HCT116 (cell line): Measurements from ENCODE around the gene CLEC16A. TPM values are rescaled to one million over a fixed set of nuclear protein-coding genes. Genes with fewer than 3 reads are reported as not detected.

Experiments used
- ATAC-seq: fragments of 200-7000 bp; cut with Tn5 transposase; 2 replicates; pipeline ENCODE4 v1.9.1; 2020; ENCODE audit warnings: mild to moderate bottlenecking, moderate library complexity
- BruUV-seq: library from RNA; stranded (reverse); fragments of 400-500 nt; replicated peaks from 2 replicates; lab custom pipeline; 2021; lab: Mats Ljungman, UMichigan
- CTCF ChIA-PET: fragments of 300-600 bp; sonication (Branson Sonifier 250); formaldehyde crosslinking; loops from one replicate; lab custom pipeline; 2021; ENCODE audit warnings: antibody characterized with exemption; lab: Charles Lee
- POLR2A ChIA-PET: fragments of 300-600, 350-600 bp; sonication (Branson Sonifier 250); formaldehyde crosslinking; loops from one replicate; lab custom pipeline; 2021; ENCODE audit warnings: antibody characterized with exemption; lab: Charles Lee
- RAD21 ChIA-PET, 2 experiments: fragments of 300-600 bp; sonication (Branson Sonifier 250); formaldehyde crosslinking; loops; one replicate each; lab custom pipeline; 2023; ENCODE audit warnings: low total read pairs in 2 of 2; ENCODE audit not compliant: uncharacterized antibody in 2 of 2, unreplicated experiment in 2 of 2, low non-redundant PET in 1 of 2; lab: Charles Lee
- DNase-seq: peaks from one replicate; pipeline ENCODE4 v3.0.0-alpha.2; 2010; ENCODE audit warnings: low read depth, low spot score
- H2AFZ ChIP-seq: fragments of 200-600 bp; shearing (Covaris generic), sonication (generic); 2 replicates; pipeline ENCODE4 v1.6.1; 2017; ENCODE audit warnings: low read depth, mixed run types, mixed read lengths, antibody characterized with exemption, low read length; ENCODE audit not compliant: poor library complexity, severe bottlenecking
- H3K27ac ChIP-seq: 2 replicates; pipeline ENCODE4 v1.5.1; 2012; ENCODE audit warnings: low read depth, low read length
- H3K27me3 ChIP-seq: fragments of 200-600 bp; sonication (generic); 2 replicates; pipeline ENCODE4 v1.6.1; 2016; ENCODE audit warnings: mixed run types, low read length, mixed read lengths; ENCODE audit not compliant: insufficient read depth
- H3K36me3 ChIP-seq, 2 experiments: fragments of 200-500 bp in 1 of 2; fragments of 200-600 bp in 1 of 2; sonication (Bioruptor generic) in 1 of 2; sonication (generic) in 1 of 2; 2 replicates each; pipeline versions ENCODE4 v1.5.1 to v1.6.1; 2014 to 2016; ENCODE audit warnings: low read length in 2 of 2, inconsistent platforms in 1 of 2, mixed read lengths in 1 of 2, mixed run types in 1 of 2; ENCODE audit not compliant: insufficient read depth in 2 of 2, control insufficient read depth in 1 of 2
- H3K4me1 ChIP-seq, 2 experiments: fragments of 200-600 bp in 1 of 2; sonication (generic) in 1 of 2; 2 replicates each; pipeline versions ENCODE4 v1.5.1 to v1.6.1; 2012 to 2017; ENCODE audit warnings: low read length in 2 of 2, inconsistent platforms in 1 of 2, mild to moderate bottlenecking in 1 of 2, mixed read lengths in 1 of 2, mixed run types in 1 of 2, moderate library complexity in 1 of 2; ENCODE audit not compliant: insufficient read depth in 2 of 2, control insufficient read depth in 1 of 2
- H3K4me2 ChIP-seq: fragments of 200-600 bp; sonication (generic); 2 replicates; pipeline ENCODE4 v1.6.1; 2017; ENCODE audit warnings: mixed run types, low read length, mixed read lengths
- H3K4me3 ChIP-seq, 2 experiments: fragments of 200-600 bp in 1 of 2; sonication (generic) in 1 of 2; replicated peaks in 1 of 2; 2 replicates each; pipeline ENCODE4 v1.5.1; 2011 to 2016; ENCODE audit warnings: low read length in 2 of 2, control low read depth in 1 of 2, low read depth in 1 of 2, mild to moderate bottlenecking in 1 of 2, mixed read lengths in 1 of 2, mixed run types in 1 of 2
- H3K79me2 ChIP-seq: fragments of 200-600 bp; sonication (generic); 2 replicates; pipeline ENCODE4 v1.6.1; 2017; ENCODE audit warnings: mild to moderate bottlenecking, mixed run types, low read length, moderate library complexity, mixed read lengths; ENCODE audit not compliant: insufficient read depth
- H3K9ac ChIP-seq: fragments of 200-600 bp; sonication (generic); 2 replicates; pipeline ENCODE4 v1.6.1; 2016; ENCODE audit warnings: low read length, mixed read lengths
- H3K9me2 ChIP-seq: fragments of 200-600 bp; sonication (generic), shearing (Covaris generic); 2 replicates; pipeline ENCODE4 v1.6.1; 2017; ENCODE audit warnings: mixed run types, mild to moderate bottlenecking, moderate library complexity; ENCODE audit not compliant: insufficient read depth
- H3K9me3 ChIP-seq, 2 experiments: fragments of 200-500 bp in 1 of 2; fragments of 200-600 bp in 1 of 2; sonication (Bioruptor generic) in 1 of 2; sonication (generic) in 1 of 2; 2 replicates each; pipeline ENCODE4 v1.6.1; 2014 to 2017; ENCODE audit warnings: low read length in 2 of 2, mixed read lengths in 2 of 2, inconsistent platforms in 1 of 2, low read depth in 1 of 2, mild to moderate bottlenecking in 1 of 2, mixed run types in 1 of 2, moderate library complexity in 1 of 2; ENCODE audit not compliant: control insufficient read depth in 1 of 2, insufficient read depth in 1 of 2
- H4K20me1 ChIP-seq: fragments of 200-600 bp; sonication (generic), shearing (Covaris generic); 2 replicates; pipeline ENCODE4 v1.6.1; 2017; ENCODE audit warnings: mixed run types, mild to moderate bottlenecking, moderate library complexity; ENCODE audit not compliant: insufficient read depth
- ELF1 ChIP-seq: IDR thresholded peaks from 2 replicates; pipeline ENCODE4 v1.6.1; 2012; ENCODE audit warnings: low read depth, borderline replicate concordance
- EZH2 ChIP-seq: fragments of 200-600 bp; sonication (generic); IDR thresholded peaks from 2 replicates; pipeline ENCODE4 v1.6.1; 2017; ENCODE audit warnings: antibody characterized with exemption, mixed run types
- FOSL1 ChIP-seq: IDR thresholded peaks from 2 replicates; pipeline ENCODE4 v1.6.1; 2012; ENCODE audit warnings: low read depth
- JUND ChIP-seq: IDR thresholded peaks from 2 replicates; pipeline ENCODE4 v1.6.1; 2012
- POLR2A ChIP-seq: IDR thresholded peaks from 2 replicates; pipeline ENCODE4 v1.7.0; 2011; ENCODE audit warnings: borderline replicate concordance; ENCODE audit not compliant: insufficient read depth, insufficient read length; ENCODE audit errors: extremely low read depth
- POLR2AphosphoS5 ChIP-seq: IDR thresholded peaks from 2 replicates; pipeline ENCODE4 v1.6.1; 2011; ENCODE audit warnings: mild to moderate bottlenecking, low read depth, low read length, moderate library complexity
- SIN3A ChIP-seq: IDR thresholded peaks from 2 replicates; pipeline ENCODE4 v1.6.1; 2012; ENCODE audit warnings: low read depth
- TCF7L2 ChIP-seq: IDR thresholded peaks from 2 replicates; pipeline ENCODE4 v1.7.0; 2011; ENCODE audit warnings: borderline replicate concordance, inconsistent platforms; ENCODE audit not compliant: insufficient read depth, insufficient read length; ENCODE audit errors: extremely low read depth
- YY1 ChIP-seq: IDR thresholded peaks from 2 replicates; pipeline ENCODE4 v1.6.1; 2011; ENCODE audit warnings: low read length, low read depth, moderate library complexity, mild to moderate bottlenecking; ENCODE audit not compliant: insufficient replicate concordance; ENCODE audit errors: extremely low read depth
- ZNF274 ChIP-seq: fragments of 200-500 bp; sonication (Bioruptor generic); IDR thresholded peaks from 2 replicates; pipeline ENCODE4 v1.6.1; 2014; ENCODE audit warnings: mild to moderate bottlenecking, low read depth, low read length, inconsistent platforms
- intact Hi-C: fragments of 100-400 bp; cut with micrococcal nuclease; formaldehyde crosslinking; loops from 2 replicates; pipeline ENCODE4 v1.10.0; 2022
- total RNA-seq: library from RNA; stranded (reverse); gene quantifications from one replicate; pipeline ENCODE4 v1.2.1, GENCODE V29; 2021; ENCODE audit not compliant: unreplicated experiment
- TF ChIP-seq, protein P1 (sequence below): IDR thresholded peaks from 2 replicates; pipeline ENCODE4 v1.6.1; 2012; ENCODE audit warnings: low read depth

The CLEC16A gene
- total RNA-seq, 1 experiment from 2014 or later: 18.0 TPM

GRCh38 chr16:11229432-11229831 is 285.1 kb downstream of the CLEC16A start:
- Histone ChIP-seq H3K9me2 (no peaks in the 10 kb centered on the region), H3K79me2 (no peaks in the 10 kb centered on the region), H3K9ac (no peak overlapping the region), H3K9me3 (no peaks in the 10 kb centered on the region), H3K27me3 (no peaks in the 10 kb centered on the region), H3K36me3 (no peaks in the 10 kb centered on the region), H3K4me3 (no peak overlapping the region), H3K4me1 (peaks cover 3 to 4% of the 10 kb centered on the region in 2 experiments; a peak in 2 of 4 replicates), H2AFZ (no peak overlapping the region), H3K27ac (no peak overlapping the region), H3K4me2 (no peak overlapping the region), H4K20me1 (no peaks in the 10 kb centered on the region)
- intact Hi-C loops: no loop called here
- BruUV-seq: no TSS peak
- CTCF ChIA-PET: no interaction called here
- DNase-seq: no peak
- TF ChIP-seq EZH2: no peak
- no peak for TF ChIP-seq TCF7L2
- TF ChIP-seq FOSL1: no peak
- no peak for TF ChIP-seq POLR2A
- no peak for TF ChIP-seq POLR2AphosphoS5
- TF ChIP-seq JUND: no peak
- TF ChIP-seq, protein P1, sequence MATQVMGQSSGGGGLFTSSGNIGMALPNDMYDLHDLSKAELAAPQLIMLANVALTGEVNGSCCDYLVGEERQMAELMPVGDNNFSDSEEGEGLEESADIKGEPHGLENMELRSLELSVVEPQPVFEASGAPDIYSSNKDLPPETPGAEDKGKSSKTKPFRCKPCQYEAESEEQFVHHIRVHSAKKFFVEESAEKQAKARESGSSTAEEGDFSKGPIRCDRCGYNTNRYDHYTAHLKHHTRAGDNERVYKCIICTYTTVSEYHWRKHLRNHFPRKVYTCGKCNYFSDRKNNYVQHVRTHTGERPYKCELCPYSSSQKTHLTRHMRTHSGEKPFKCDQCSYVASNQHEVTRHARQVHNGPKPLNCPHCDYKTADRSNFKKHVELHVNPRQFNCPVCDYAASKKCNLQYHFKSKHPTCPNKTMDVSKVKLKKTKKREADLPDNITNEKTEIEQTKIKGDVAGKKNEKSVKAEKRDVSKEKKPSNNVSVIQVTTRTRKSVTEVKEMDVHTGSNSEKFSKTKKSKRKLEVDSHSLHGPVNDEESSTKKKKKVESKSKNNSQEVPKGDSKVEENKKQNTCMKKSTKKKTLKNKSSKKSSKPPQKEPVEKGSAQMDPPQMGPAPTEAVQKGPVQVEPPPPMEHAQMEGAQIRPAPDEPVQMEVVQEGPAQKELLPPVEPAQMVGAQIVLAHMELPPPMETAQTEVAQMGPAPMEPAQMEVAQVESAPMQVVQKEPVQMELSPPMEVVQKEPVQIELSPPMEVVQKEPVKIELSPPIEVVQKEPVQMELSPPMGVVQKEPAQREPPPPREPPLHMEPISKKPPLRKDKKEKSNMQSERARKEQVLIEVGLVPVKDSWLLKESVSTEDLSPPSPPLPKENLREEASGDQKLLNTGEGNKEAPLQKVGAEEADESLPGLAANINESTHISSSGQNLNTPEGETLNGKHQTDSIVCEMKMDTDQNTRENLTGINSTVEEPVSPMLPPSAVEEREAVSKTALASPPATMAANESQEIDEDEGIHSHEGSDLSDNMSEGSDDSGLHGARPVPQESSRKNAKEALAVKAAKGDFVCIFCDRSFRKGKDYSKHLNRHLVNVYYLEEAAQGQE: no peak
- TF ChIP-seq SIN3A: no peak
- TF ChIP-seq YY1: no peak
- TF ChIP-seq ELF1: no peak
- no peak for TF ChIP-seq ZNF274
- RAD21 ChIA-PET: no interaction called here
- POLR2A ChIA-PET: interaction anchor here (0.9 kb wide), 1 partner anchor 28 kb away, joined by 3 read pairs; no protein-coding TSS in a partner anchor
- no peak for ATAC-seq
